ENCODE data around the gene FRK.
"Not testable (repeated sequence)": the region's sequence is repeated elsewhere in the genome, so short reads cannot be mapped to it uniquely, and the experiment has no call there.

FRK gene

DNA sequence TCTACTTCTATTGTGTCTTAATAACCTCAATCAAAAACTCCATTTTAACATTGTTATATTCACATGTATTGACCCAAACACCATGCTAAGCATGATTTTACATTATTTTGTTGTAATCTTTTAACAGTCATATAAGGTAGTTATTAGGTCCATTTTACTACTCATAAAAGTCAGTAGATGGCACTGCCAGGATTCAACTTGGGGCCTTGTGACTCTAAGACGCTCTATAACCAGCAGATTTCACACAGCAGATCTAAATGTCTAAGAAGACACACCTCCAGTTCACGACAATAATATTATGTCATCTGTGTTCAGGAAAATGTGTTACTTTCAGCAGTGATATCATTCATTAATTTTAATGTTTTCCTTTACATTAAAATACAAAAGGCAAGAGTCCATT is 88.0 kb downstream of the FRK start:
- no peak overlapping the region for H3K4me3 ChIP-seq (ENCODE audit: low read depth, low read length)
- TF ChIP-seq, protein P1, sequence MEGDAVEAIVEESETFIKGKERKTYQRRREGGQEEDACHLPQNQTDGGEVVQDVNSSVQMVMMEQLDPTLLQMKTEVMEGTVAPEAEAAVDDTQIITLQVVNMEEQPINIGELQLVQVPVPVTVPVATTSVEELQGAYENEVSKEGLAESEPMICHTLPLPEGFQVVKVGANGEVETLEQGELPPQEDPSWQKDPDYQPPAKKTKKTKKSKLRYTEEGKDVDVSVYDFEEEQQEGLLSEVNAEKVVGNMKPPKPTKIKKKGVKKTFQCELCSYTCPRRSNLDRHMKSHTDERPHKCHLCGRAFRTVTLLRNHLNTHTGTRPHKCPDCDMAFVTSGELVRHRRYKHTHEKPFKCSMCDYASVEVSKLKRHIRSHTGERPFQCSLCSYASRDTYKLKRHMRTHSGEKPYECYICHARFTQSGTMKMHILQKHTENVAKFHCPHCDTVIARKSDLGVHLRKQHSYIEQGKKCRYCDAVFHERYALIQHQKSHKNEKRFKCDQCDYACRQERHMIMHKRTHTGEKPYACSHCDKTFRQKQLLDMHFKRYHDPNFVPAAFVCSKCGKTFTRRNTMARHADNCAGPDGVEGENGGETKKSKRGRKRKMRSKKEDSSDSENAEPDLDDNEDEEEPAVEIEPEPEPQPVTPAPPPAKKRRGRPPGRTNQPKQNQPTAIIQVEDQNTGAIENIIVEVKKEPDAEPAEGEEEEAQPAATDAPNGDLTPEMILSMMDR (IDR thresholded peaks at IDR 0.05; ENCODE audit: borderline replicate concordance, insufficient read depth, low read depth, low read length): no peak

DNA sequence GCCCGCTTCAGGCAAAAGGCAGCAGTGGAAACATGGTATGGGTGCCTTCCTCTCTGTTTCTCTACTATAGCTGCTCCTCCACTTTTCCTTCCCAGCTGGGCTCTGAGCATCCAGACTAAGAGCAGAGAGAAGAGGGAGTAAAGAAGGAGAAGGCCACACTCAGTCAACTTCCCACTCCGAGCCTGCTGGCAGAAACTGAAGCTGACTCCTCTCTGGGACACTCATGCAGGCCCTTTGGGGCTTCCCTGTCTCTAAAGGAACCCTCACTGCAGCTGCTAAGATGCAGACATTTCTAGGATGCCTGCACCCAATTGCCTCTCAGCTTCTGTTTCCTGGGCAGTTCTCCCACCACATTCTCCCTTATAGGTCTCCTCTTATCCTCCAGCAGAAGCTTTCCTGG is 88.9 kb downstream of the FRK start:
- H3K4me3 ChIP-seq (ENCODE audit: low read depth, low read length): no peak overlapping the region
- TF ChIP-seq, protein P1 (IDR thresholded peaks at IDR 0.05; ENCODE audit: borderline replicate concordance, insufficient read depth, low read depth, low read length): no peak

DNA sequence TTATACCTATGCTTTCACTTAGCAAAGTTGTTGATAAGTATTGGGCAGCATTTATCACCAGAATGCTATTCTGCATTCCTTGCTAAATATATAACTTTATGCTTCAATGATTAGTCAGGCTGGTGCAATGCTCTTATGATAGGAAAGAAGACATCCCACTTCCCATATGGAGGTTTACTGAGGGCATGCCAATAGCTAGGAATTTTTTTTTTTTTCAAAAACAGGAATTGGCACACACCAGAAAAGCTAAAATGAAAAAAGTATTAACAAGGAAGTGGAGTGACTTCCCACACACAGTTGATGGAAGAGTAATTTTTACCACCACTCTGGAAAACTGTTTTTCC is 90.8 kb downstream of the FRK start:
- H3K4me3 ChIP-seq (ENCODE audit: low read depth, low read length): no peak overlapping the region
- TF ChIP-seq, protein P1 (IDR thresholded peaks at IDR 0.05; ENCODE audit: borderline replicate concordance, insufficient read depth, low read depth, low read length): no peak

DNA sequence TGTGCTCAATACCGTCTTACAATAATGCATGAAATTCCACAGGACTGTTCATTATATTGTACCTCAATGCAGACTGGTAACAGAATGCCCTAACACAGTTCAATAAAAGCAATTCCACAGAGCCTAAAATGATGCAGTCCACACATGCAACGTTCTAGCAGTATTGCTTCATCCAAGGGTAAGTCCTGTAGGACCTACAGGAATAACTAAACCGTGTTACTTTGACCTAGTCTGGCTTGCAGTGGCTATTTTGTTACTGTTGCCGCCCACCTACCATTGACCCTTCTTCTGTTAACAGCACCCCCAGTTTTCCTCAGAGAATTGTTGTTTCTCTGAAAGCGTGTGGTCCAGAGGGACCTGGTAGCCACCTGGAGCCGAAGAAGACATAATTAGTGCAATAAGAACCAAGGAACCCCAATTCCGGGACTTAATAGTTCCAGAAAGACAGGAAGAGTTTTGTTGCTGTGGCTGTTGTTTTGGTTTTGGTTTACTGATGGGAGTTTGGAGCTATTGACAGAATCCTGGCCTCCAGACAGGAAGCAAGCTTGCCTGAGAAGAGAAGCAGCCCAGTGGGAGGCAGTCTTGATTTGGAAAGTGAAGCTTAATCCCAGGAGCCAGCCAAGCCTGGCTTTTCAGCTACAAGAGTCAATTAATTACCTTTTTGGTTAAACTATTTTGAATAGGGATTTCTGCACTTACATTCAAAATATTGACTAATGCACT is 91.3 kb downstream of the FRK start:
- H3K4me3 ChIP-seq (ENCODE audit: low read depth, low read length): no peak overlapping the region
- TF ChIP-seq, protein P1 (IDR thresholded peaks at IDR 0.05; ENCODE audit: borderline replicate concordance, insufficient read depth, low read depth, low read length): no peak

DNA sequence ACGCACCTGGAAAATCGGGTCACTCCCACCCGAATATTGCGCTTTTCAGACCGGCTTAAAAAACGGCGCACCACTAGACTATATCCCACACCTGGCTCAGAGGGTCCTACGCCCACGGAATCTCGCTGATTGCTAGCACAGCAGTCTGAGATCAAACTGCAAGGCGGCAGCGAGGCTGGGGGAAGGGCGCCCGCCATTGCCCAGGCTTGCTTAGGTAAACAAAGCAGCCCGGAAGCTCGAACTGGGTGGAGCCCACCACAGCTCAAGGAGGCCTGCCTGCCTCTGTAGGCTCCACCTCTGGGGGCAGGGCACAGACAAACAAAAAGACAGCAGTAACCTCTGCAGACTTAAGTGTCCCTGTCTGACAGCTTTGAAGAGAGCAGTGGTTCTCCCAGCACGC is 100.4 kb downstream of the FRK start:
- not testable (repeated sequence) for H3K4me3 ChIP-seq (ENCODE audit: low read depth, low read length)

DNA sequence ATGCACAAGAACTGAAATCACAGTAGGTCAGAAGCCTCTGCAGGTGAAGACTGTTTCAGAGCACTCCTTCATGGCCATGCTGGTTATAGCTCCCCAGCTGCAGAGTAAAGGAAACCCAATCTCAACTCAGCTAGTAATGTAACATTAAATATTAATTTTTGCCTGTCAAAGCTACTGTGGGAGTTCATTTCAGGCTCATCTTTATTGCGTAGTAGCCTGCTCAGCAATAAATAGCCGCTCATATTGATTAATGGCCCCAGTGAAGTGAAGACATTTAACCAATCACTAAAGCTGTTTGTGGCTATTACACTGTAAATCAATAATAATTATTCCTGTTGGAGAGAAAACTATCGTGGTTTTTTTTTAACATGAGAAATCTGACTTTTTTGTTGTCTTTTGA is 101.7 kb downstream of the FRK start:
- no peak overlapping the region for H3K4me3 ChIP-seq (ENCODE audit: low read depth, low read length)

DNA sequence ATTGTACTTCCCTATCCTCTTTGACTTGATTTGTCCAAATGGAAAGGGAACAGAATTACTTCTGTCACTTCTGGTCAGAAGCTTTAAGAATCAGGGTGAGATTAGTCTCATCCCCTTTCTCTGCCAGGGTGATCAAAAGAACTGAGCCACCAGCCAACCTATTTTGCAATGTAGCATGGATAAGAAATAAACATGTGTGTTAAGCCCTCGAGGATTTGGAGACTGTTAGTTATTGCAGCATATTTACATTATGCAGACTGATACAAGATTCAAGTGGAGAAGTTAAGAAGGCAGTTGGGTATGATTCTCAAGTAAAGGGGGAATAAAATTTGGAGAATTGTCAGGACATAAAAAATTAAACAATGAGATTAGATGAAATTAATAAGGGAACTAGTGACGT is 106.0 kb downstream of the FRK start:
- TF ChIP-seq, protein P1 (IDR thresholded peaks at IDR 0.05; ENCODE audit: borderline replicate concordance, insufficient read depth, low read depth, low read length): no peak
- no peak overlapping the region for H3K4me3 ChIP-seq (ENCODE audit: low read depth, low read length)

More for the DNA sequence above, 101.7 kb downstream of the FRK start:
- TF ChIP-seq, protein P1 (IDR thresholded peaks at IDR 0.05; ENCODE audit: borderline replicate concordance, insufficient read depth, low read depth, low read length): no peak

All from GM12875 (cell line).